Right kidney (tissue), 1 donor: ENCODE results near the gene FNDC10.
"Not testable (repeated sequence)": the region's sequence is repeated elsewhere in the genome, so short reads cannot be mapped to it uniquely, and the experiment has no call there.

Experiments used
- DNase-seq: peaks from one replicate; pipeline ENCODE4 v3.0.0-alpha.2; 2016

The FNDC10 gene

DNA sequence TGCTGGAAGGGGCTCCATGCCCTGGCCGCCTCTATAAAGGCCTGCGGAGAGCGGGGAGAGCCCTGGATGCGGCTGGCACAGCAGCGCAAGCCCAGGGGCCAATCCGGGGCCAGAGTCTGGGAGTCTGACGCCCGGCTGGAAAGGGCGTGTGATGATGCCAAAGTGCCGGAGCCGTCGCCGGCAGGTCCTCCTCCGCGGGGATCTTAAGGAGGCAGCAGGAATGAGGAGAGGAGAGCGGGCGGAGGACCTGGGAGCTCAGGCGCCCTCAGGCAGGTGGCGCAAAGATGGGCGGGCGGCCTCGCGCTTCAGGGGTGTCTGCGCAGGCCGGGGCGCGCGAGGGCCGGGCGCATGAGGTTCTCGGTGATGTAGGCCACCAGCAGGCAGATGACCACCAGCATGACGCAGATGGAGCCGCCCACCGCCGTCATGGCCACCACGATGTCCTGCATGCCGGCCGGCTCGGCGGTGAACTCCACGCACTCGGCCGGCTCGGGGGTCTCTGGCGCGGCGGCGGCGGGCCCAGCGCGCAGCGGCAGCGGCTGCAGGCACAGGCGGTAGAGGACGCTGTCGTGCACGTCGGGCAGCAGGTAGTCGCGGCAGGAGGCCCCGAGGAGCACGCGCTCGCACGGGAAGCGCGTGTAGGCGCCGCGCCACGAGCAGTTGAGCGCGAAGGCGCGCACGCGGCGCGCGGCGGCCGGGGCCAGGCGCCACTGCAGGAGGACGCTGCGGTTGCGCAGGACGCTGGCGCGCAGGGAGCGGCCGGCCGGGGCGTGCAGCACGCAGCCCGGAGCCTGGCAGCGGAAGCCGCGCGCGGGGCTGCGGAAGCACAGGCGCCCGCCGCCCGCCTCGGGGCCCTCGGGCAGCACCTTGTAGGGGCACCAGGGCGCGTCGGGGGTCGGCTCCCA lies 653 bp downstream of the FNDC10 start:
- peak; percentile 65 for DNase-seq

DNA sequence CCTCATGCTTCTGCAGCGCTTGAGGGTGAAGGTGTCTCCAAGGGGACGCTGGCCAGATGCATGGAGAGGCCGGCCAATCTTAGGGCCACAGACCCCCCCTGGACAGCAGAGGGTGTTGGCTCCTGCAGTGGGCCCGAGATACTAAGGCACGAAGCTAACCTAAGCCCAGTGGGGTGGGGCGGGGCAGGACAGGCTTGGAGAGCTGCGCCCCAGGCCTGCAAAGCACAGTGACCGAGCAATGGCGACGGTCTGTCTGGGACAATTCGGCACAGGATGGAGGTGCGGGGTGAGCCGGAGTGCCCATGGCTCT lies 1.3 kb downstream of the FNDC10 start:
- DNase-seq = no peak

GRCh38 chr1:1598051-1598719 lies 1.8 kb downstream of the FNDC10 start:
- no peak for DNase-seq

GRCh38 chr1:1597275-1597930 lies 2.5 kb downstream of the FNDC10 start:
- DNase-seq = peak; percentile 55

DNA sequence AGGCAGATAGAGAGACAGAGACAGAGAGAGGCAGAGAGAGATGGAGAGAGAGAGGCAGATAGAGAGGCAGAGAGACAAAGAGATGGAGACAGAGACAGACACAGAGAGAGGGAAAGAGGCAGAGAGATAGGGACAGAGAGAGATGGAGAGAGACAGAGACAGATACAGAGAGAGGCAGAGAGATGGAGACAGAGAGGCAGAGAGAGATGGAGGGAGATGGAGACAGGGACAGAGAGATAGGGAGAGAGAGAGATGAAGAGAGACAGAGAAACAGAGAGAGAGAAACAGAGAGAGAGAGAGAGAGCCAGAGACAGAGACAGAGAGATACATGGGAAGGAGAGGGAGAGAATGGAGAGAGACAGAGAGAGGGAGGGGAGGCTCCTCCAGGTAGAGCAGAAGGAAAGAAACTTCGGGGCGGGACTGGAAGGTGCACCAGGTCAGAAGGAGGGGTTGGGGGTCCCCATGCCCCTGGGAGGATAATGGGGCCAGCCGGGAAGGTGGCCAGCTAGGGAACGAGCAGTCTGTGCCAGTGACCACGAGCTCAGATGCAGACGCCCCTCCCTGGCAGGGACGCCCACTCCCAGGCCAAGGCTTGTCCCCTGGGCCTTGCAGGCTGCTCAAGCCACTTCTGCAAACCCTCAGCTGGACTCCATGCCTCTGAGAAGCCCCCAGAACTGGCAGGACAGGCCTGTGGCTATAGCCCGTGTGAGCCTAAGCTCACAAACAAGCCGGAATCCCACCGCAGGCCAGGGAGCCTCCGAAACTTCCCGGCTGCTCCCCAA lies 3.3 kb downstream of the FNDC10 start:
- DNase-seq = peak; percentile 61

DNA sequence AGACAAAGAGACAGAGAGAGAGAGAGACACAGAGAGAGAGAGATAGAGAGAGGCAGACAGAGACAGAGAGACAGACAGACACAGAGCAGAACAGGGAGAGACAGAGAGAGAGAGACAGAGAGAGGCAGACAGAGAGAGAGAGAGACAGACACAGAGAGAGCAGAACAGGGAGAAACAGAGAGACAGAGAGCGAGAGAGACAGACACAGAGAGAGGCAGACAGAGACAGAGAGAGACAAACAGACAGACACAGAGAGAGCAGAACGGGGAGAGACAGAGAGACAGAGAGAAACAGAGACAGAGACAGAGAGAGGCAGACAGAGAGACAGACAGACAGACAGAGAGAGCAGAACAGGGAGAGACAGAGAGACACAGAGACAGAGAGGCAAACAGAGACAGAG lies 4.6 kb downstream of the FNDC10 start:
- not testable (repeated sequence) for DNase-seq

- DNase-seq = peak; percentile 33
Observed at GRCh38 chr1:1594602-1595260, 5.2 kb downstream of the FNDC10 start.

DNA sequence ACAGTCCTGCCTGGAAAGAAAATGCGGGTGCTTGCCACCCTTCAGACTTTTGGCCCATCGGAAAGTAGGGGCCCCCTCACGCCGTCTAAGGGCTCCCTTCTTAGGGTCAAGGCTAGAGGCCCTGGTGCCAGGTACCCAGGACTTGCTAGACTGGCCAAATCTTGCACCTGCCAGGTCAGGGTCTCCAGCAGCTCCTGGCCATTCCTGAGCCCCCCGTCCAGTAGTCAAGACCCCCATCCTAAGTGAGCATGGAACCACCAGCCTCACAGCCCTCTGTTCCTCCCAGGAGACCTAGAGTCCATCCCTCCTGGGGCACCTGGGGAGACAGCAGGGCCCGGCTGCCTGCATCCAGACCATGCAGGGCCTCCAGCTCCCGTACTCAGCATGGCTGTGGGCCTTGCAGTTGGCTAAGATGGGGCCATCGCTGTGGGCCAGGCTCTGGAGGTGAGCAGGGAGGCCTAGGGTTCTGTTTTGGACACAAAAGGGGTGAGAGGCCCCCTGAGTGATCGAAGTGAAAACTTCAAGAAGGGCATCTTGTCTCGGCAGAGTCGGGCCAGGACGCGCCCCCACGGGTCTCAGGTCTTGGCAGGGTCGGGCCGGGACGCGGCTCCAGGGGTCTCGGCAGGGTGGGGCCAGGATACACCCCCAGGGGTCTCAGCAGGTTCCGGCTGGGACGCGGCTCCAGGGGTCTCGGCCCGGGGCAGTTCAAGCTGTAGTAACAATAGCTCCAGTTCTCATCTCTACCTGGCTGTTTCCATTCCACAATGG lies 5.9 kb downstream of the FNDC10 start:
- no peak for DNase-seq

DNA sequence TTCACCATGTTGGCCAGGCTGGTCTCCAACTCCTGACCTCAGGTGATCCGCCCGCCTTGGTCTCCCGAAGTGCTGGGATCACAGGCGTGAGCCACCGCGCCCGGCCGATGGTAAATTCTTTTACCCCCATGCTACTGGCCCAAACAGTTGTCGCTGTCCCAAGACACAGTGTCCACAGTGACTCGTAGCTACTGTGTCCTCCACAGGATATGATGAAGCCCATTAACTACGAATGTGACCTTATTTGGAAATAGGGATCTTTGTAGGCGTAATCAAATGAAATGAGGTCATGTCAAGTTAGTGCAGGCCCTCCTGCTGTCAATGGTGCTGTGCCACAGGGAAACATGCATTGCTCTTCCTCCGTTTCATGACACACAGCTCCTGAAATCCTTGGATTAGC lies 8.5 kb downstream of the FNDC10 start:
- no peak for DNase-seq

DNA sequence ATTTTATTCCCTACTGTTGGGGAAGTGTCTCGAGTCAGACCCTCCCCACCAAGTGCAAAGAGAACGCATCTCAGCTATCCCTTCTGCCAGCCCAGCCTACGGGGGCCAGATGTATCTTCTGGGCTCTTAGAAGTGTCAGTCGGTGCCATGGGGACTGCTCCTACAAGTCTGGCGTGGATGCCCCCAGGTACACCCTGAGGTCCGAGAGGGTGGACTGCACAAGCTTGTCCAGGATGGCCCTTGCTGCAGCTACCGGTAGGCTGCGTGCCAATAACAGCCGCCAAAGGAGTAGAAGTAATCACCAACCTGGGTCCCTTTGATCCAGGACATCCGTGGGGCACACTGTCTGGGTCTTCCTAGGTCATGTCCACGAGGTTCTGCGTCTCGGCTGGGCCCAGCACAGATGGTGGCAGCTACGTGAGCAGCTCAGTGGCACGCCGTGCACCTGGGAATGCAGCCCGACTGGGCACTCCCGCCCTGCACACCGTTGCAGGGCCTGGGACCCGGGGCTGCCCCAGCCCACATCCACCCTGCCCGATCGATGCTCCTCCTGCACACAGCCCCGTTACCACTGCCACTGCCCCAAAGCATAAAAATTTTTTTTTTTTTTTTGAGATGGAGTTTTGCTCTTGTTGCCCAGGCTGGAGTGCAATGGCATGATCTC lies 16.5 kb downstream of the FNDC10 start:
- no peak for DNase-seq

DNA sequence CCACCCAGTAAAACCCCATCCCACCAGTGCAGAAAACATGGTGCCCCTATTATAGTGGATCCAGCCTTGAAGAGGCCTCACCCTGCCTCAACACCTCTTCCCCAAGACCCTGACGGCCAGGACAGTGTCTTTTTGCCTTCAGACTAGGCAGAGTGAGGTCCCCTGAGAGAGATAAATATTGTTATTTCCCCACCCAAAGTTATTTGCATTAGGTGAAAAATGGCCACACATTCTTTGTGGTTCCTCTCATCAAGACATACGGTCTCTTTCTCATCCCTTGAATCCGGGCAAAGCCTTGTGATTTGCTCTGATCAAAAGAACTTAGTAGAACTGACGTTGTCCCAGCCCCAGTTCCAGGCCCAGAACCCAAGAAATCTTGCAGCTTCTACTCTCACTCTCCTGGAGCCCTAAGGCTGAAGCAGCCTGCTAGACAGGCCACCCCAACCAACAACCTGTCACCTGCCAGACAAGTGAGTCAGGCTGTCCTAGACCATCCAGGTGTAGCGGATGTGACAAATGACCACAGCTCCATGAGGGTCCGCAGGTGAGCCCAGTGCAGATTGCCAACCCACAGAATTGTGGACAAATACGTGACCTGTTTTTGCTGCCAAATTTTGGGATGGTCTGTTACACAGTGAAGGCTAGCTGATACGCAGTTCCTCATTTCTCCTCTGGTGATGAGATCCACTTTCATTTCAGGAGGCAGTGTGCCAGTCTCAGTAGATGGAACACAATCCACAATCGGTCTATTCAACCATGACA lies 17.2 kb downstream of the FNDC10 start:
- no peak for DNase-seq

GRCh38 chr1:1578371-1578940 lies 21.5 kb downstream of the FNDC10 start:
- DNase-seq = no peak

- DNase-seq = no peak
Observed at GRCh38 chr1:1577367-1578011, 22.4 kb downstream of the FNDC10 start.

DNA sequence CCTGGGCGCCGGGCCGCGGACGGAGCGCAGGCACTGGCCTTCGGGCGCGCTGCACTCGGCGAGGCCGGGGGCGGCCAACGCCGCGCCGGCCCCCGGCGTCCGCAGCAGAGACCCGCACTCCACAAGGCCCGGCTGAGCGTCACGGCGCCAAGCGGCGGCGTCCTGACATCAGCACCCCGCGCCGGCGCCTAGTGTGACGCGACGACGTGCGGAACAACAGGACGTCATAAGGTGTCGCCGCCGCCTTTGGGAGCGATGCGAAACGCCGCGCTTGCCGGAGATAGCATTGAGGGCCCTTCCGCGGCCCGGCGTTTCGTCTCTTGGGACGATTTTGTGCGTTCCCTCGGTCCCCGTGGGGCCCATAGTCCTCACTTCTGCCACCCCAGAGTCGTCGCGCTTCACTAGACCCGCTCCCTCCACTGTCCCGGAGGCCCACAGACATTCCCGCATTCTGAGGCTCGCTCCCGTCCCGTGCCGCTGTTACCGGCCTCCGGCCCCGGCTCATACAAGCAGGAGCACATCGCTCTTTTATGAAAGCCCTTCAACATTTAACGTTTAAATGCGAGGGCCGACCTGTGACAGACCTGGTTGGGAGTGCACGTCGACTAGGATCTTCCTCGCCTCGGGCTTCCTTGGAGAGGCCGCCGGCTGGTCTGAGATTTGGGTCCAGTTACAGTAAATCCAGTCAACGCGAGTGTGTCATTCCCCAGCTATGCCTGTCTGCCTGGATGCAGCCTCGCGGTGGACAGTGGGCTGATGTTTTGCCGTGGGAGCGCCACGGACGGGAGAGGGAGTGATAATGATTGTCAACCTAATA lies 25.0 kb downstream of the FNDC10 start, which contains the start of gene SSU72:
SSU72 (minus strand) TSS at position 143 of the 817 bp plus-strand sequence. CDS start 306 bp downstream, outside the sequence.
- DNase-seq = peak; percentile 91

- DNase-seq = peak; percentile 89
Observed at GRCh38 chr1:1573843-1574720, 25.9 kb downstream of the FNDC10 start.

DNA sequence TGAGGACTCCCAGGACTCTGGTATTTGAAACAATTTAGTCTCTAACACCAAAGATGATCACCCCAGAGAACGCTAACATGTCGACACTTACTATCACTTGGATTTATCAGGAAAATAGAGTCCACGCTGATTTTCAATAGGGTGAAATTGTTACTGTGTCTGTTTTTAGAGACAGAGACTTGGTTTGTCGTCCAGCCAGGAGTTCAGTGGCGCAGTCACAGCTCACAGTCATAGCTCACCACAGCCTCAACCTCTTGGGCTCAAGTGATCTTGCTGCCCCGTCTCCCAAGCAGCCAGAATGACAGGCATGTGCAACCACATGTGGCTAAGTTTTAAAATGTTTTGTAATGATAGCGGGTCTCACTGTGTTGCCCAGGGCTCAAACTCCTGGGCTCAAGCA lies 30.6 kb downstream of the FNDC10 start:
- DNase-seq = no peak

DNA sequence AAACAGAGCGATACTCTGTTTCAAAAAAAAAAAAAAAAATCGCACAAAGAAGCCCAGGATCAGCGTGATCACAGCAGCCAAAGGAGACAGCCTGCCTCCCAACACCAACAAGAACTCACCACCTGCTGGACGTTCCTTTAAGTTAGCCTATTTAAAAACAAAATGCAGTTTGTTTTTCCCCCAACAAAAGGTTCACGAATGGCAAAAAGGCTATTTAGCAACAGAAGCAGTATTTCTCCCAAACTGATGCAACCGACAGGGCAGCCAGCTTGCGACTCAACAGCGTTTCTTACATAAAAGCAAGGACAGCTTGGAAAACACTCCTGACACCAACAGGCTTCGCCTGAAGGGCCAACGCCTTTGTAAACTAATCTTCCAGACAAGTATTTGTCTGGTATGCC lies 32.0 kb downstream of the FNDC10 start:
- no peak for DNase-seq
